HL-60 (cell line): ENCODE data around the gene KPTN.

Experiments
- CTCF ChIP-seq: IDR thresholded peaks from one replicate; pipeline ENCODE4 v1.5.1; 2011; ENCODE audit warnings: low read length, control low read depth, inconsistent platforms; ENCODE audit not compliant: insufficient read depth
- POLR2AphosphoS5 ChIP-seq: IDR thresholded peaks from 2 replicates; pipeline ENCODE4 v1.6.1; 2012; ENCODE audit warnings: low read depth
- SPI1 ChIP-seq: IDR thresholded peaks from 2 replicates; pipeline ENCODE4 v1.6.1; 2012; ENCODE audit warnings: low read depth, mild to moderate bottlenecking, borderline replicate concordance

GRCh38 chr19:47512183-47512947, 28.3 kb upstream of the KPTN start:
- no peak for TF ChIP-seq CTCF
- no peak for TF ChIP-seq POLR2AphosphoS5
- TF ChIP-seq SPI1, result no peak
